Vagina (tissue), 2 donors: ENCODE measurements around the gene CCL7.

Experiments
- CTCF ChIP-seq, 3 experiments: fragments of 450-650 bp in 2 of 3; fragments of 200-600 bp in 1 of 3; sonication (generic) in 1 of 3; IDR thresholded peaks; one replicate each; pipeline ENCODE4 v1.5.1; 2017 to 2019; ENCODE audit warnings: antibody characterized with exemption in 3 of 3, mild to moderate bottlenecking in 2 of 3, moderate library complexity in 2 of 3
- POLR2AphosphoS5 ChIP-seq, 2 donors: sonication (generic); formaldehyde crosslinking; IDR thresholded peaks; one replicate each; pipeline ENCODE4 v1.9.0; 2017; ENCODE audit warnings: antibody characterized with exemption in 2 of 2, mild to moderate bottlenecking in 2 of 2, low read depth in 1 of 2; ENCODE audit not compliant: insufficient read depth in 1 of 2

- TF ChIP-seq POLR2AphosphoS5 (IDR thresholded peaks at IDR 0.05; ENCODE audit: insufficient read depth in 1 of 2, low read depth in 1 of 2), result no peak
- TF ChIP-seq CTCF (IDR thresholded peaks at IDR 0.05), result no peak
Measured at GRCh38 chr17:34221411-34221810, 48.6 kb upstream of the CCL7 start.
